Coronary artery (tissue), 2 donors: ENCODE measurements around the gene C1orf210.

Experiments used
- DNase-seq: peaks from one replicate; pipeline ENCODE4 v3.0.0-alpha.2; 2017; ENCODE audit warnings: low spot score
- H3K27ac ChIP-seq, 2 donors: fragments of 200-600 bp; sonication (generic); one replicate each; pipeline ENCODE4 v1.5.1; 2016 to 2019
- H3K4me3 ChIP-seq: fragments of 200-600 bp; sonication (generic); 2 replicates; pipeline ENCODE4 v1.5.1; 2016; ENCODE audit warnings: mild to moderate bottlenecking, moderate library complexity
- CTCF ChIP-seq: fragments of 200-600 bp; sonication (generic); IDR thresholded peaks from one replicate; pipeline ENCODE4 v1.5.1; 2019; ENCODE audit warnings: antibody characterized with exemption

C1orf210 gene

GRCh38 chr1:43305926-43306687 lies 20.7 kb upstream of the C1orf210 start:
- Histone ChIP-seq H3K4me3 (no peak overlapping the region), H3K27ac (no peak overlapping the region)
- TF ChIP-seq CTCF = no peak
- no peak for DNase-seq

- Histone ChIP-seq H3K4me3 (no peak overlapping the region), H3K27ac (no peak overlapping the region)
- no peak for TF ChIP-seq CTCF
- no peak for DNase-seq
Observed at GRCh38 chr1:43305461-43305860, 20.1 kb upstream of the C1orf210 start.

- Histone ChIP-seq H3K4me3 (no peak overlapping the region), H3K27ac (no peak overlapping the region)
- TF ChIP-seq CTCF = no peak
- no peak for DNase-seq
Observed at GRCh38 chr1:43304771-43305300, 19.5 kb upstream of the C1orf210 start.

GRCh38 chr1:43304314-43304681 lies 18.9 kb upstream of the C1orf210 start:
- Histone ChIP-seq H3K4me3 (no peak overlapping the region), H3K27ac (no peak overlapping the region)
- TF ChIP-seq CTCF = no peak
- no peak for DNase-seq

GRCh38 chr1:43303471-43304313 lies 18.3 kb upstream of the C1orf210 start:
- no peak for TF ChIP-seq CTCF
- H3K27ac ChIP-seq = no peak overlapping the region
- H3K4me3 ChIP-seq = peak overlapping the region; percentile 34
- no peak for DNase-seq

- no peak for DNase-seq
- peak overlapping the region; percentile 6 for H3K4me3 ChIP-seq
- TF ChIP-seq CTCF = no peak
- no peak overlapping the region for H3K27ac ChIP-seq
Observed at GRCh38 chr1:43302721-43303470, 17.5 kb upstream of the C1orf210 start.
